GM21576 (cell line): ENCODE results near the gene CLPTM1L.
A peak's percentile ranks its signal among the peaks of the same experiment; 100 is the strongest.
"Not testable (repeated sequence)": the region's sequence is repeated elsewhere in the genome, so short reads cannot be mapped to it uniquely, and the experiment has no call there.

Source experiments
- ATAC-seq: cut with Tn5 transposase; IDR thresholded peaks from one replicate; pipeline ENCODE4 v1.9.1; 2021; ENCODE audit warnings: mild to moderate bottlenecking, moderate library complexity; ENCODE audit not compliant: unreplicated experiment

CLPTM1L gene

GRCh38 chr5:1380910-1381309, 36.0 kb upstream of the CLPTM1L start:
- no peak for ATAC-seq

- peak; percentile 60 for ATAC-seq
Measured at GRCh38 chr5:1380011-1380817, 35.3 kb upstream of the CLPTM1L start.

GRCh38 chr5:1378866-1379659, 34.2 kb upstream of the CLPTM1L start:
- ATAC-seq = no peak

GRCh38 chr5:1378096-1378495, 33.2 kb upstream of the CLPTM1L start:
- no peak for ATAC-seq

GRCh38 chr5:1376981-1377380, 32.1 kb upstream of the CLPTM1L start:
- ATAC-seq = no peak

GRCh38 chr5:1375871-1376810, 31.2 kb upstream of the CLPTM1L start:
- ATAC-seq = no peak

GRCh38 chr5:1374679-1375055, 29.8 kb upstream of the CLPTM1L start:
- ATAC-seq = no peak

- ATAC-seq = no peak
Measured at GRCh38 chr5:1374030-1374678, 29.3 kb upstream of the CLPTM1L start.

GRCh38 chr5:1371972-1372342, 27.1 kb upstream of the CLPTM1L start:
- not testable (repeated sequence) for ATAC-seq

- no peak for ATAC-seq
Measured at GRCh38 chr5:1371218-1371971, 26.5 kb upstream of the CLPTM1L start.

- no peak for ATAC-seq
Measured at GRCh38 chr5:1370006-1370405, 25.1 kb upstream of the CLPTM1L start.

- ATAC-seq = no peak
Measured at GRCh38 chr5:1368756-1369155, 23.9 kb upstream of the CLPTM1L start.

GRCh38 chr5:1368236-1368635, 23.3 kb upstream of the CLPTM1L start:
- no peak for ATAC-seq

GRCh38 chr5:1367149-1367548, 22.2 kb upstream of the CLPTM1L start:
- no peak for ATAC-seq

GRCh38 chr5:1366514-1366913, 21.6 kb upstream of the CLPTM1L start:
- no peak for ATAC-seq

GRCh38 chr5:1364211-1364610, 19.3 kb upstream of the CLPTM1L start:
- no peak for ATAC-seq

- ATAC-seq = no peak
Measured at GRCh38 chr5:1363581-1363980, 18.7 kb upstream of the CLPTM1L start.

GRCh38 chr5:1363160-1363559, 18.3 kb upstream of the CLPTM1L start:
- ATAC-seq = no peak

- no peak for ATAC-seq
Measured at GRCh38 chr5:1362242-1363015, 17.5 kb upstream of the CLPTM1L start.
